Fibroblast of skin of back (primary cell): ENCODE measurements around the gene HIGD2A. TPM values are rescaled to one million over a fixed set of nuclear protein-coding genes. Genes with fewer than 3 reads are reported as not detected.

Experiments used
- DNase-seq: peaks from one replicate; pipeline ENCODE4 v3.0.0-alpha.2; 2013
- polyA plus RNA-seq, 2 experiments: library from polyadenylated mRNA; unstranded; fragments of 120-200 nt; gene quantifications; one replicate each; pipeline ENCODE4 v1.2.1, GENCODE V29; 2013; ENCODE audit not compliant: insufficient read length in 2 of 2

Gene HIGD2A
- polyA plus RNA-seq (2013, experiment 1 of 2; ENCODE audit: insufficient read length), result 72.6 TPM
- 79.1 TPM for polyA plus RNA-seq (2013, experiment 2 of 2; ENCODE audit: insufficient read length)

- peak; percentile 99 for DNase-seq
These were observed at the start of gene HIGD2A, which contains the start of gene NOP16 for GRCh38 chr5:176388444-176389134. Gene HIGD2A (plus strand): TSS chr5:176388751. CDS start chr5:176388820, 69 bp downstream. Gene NOP16 (minus strand): TSS chr5:176388598. CDS start chr5:176388539, 59 bp downstream.

DNA sequence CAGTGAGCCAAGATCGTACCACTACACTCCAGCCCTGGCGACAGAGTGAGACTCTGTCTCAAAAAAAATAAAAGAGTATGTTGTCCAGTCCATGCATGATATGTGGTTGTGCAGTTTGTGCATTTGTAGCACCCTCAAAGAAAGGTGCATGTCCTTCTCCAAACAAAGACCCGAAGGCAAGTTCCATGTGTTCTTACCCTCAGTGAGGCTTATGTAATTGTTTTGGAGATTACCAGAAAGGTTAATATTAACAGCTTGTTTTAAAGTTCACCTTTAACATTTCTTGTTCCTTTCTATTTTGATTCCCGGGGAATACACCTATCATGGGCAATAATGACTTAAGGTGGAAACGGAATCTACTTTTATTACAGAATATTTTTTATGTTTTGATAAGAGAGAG lies 49.2 kb upstream of the HIGD2A start:
- no peak for DNase-seq

GRCh38 chr5:176341325-176342157 lies 47.0 kb upstream of the HIGD2A start:
- no peak for DNase-seq

GRCh38 chr5:176342158-176342483 lies 46.4 kb upstream of the HIGD2A start:
- DNase-seq, result no peak

- no peak for DNase-seq
These were observed 45.6 kb upstream of the HIGD2A start for GRCh38 chr5:176342766-176343458.

- no peak for DNase-seq
These were observed 38.1 kb upstream of the HIGD2A start for GRCh38 chr5:176350416-176350815.

- DNase-seq, result no peak
These were observed 36.3 kb upstream of the HIGD2A start for GRCh38 chr5:176352116-176352878.

DNA sequence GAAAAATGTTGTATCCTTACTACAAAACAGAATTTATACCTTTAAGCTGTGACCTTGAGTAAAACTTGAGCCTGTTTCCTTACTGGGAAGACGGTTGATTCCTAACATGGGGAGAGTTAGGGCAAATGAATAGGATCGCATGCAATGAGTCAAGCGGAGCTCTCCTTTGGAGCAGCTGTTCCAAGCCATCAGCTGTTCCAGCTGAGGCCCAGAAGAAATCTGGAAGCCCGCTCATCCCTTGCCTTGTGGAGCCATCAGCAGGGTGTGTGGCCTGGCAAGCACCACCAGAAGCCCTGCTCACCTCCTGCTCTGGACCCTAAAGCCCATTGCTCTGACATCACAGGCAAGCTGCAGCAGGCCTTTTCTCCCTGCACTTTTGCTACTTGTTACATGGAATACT lies 35.0 kb upstream of the HIGD2A start:
- no peak for DNase-seq

- no peak for DNase-seq
These were observed 33.0 kb upstream of the HIGD2A start for GRCh38 chr5:176355400-176356178.

- DNase-seq, result no peak
These were observed 32.4 kb upstream of the HIGD2A start for GRCh38 chr5:176356179-176356566.

- no peak for DNase-seq
These were observed 28.9 kb upstream of the HIGD2A start for GRCh38 chr5:176359658-176360057.

DNA sequence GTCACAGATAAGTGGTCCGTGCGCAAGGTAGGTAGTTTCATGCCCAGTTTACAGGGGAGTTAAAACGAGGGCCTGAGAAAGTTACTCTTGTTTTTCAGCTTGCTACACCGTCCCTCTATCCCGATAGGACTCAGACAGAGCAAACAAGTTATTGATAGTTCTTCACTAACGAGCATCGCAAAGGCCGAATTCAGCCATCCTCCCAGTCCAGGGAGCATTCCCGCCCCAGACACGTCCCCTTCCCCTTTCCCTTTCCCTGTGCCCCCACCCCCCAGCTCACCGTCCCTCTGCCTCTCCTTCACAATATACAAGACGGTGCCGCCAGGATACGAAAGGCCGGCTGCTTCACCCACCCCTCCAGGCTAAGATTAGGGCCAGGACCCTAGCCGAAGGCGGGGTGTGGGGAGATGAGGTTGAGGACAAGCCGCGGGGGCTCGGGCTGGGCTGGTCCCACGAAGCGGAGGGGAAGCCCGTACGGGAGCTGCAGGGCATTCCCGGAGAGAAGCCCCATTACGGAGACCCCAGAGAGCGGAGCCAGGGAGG lies 27.6 kb upstream of the HIGD2A start:
- DNase-seq, result peak; percentile 11

DNA sequence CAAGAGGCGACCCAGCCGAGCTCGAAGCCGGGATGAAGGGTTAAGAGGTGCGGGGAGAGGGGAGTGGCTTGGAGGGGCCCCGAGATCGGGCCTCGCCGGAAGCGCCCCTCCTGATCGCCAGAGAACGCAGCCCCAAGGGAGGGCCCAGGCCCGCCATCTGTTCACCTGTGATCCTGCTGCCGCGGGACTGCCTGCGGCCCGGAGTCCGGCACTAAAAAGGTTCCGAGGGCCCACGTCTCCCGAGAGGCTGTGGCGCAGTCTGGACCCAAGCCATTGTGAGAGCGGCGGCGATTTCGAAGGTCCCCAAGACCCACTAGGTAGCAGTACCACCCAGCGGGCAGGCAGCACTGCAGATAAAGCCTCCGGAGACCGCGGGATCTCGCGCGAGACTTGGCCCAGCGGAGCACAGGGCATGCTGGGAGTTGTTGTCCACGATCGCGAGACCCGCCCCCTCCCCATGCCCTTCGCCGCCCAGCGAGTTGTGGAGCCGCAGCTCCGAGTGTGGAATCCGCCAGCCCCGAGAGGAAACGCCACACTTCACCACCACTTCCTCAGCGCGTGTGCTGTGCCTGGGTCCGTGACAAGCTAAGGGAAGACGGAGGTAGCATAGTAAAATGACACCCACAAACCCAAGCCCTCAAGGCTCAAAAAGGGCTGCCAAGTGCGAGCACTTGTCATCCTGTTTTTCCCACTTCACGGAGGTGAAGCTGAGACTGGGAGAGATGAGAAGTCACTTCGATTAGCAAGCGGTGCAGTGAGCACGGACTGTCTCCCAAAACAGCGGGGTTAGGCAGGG lies 26.9 kb upstream of the HIGD2A start, which contains the start of gene KIAA1191:
Gene KIAA1191 (minus strand): TSS at position 328 of the 796 bp plus-strand sequence. CDS start 2,256 bp downstream, outside the sequence.
- DNase-seq, result peak; percentile 90

GRCh38 chr5:176362233-176362490 lies 26.4 kb upstream of the HIGD2A start:
- no peak for DNase-seq

DNA sequence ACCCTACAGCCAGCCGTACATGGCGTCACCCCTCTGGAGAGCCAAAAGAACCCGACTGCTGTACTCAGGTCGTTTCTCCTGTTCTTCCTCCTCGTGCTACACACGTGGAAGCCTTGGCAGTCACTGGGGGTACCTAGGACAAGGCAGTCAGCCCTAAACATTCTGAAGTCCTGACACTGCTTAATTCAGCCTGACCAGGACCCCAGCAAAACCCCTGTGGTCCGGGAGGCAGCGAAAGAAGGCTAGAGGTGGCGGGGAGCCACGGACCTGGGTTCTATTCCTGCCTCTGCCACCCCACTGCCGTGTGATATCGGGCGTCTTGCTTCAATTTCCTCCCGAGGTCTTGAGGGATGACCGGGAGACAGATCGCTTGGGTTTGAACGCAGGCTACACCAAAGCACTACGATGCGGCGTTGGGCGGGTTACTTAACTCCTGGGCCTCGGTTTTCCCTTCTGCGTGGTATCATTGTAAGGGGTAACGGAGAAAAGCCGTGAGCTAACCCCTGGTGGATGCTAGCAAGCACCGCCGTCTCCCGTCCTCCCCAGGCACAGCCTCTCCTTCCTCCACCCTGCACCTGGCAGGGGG lies 23.7 kb upstream of the HIGD2A start:
- no peak for DNase-seq

DNA sequence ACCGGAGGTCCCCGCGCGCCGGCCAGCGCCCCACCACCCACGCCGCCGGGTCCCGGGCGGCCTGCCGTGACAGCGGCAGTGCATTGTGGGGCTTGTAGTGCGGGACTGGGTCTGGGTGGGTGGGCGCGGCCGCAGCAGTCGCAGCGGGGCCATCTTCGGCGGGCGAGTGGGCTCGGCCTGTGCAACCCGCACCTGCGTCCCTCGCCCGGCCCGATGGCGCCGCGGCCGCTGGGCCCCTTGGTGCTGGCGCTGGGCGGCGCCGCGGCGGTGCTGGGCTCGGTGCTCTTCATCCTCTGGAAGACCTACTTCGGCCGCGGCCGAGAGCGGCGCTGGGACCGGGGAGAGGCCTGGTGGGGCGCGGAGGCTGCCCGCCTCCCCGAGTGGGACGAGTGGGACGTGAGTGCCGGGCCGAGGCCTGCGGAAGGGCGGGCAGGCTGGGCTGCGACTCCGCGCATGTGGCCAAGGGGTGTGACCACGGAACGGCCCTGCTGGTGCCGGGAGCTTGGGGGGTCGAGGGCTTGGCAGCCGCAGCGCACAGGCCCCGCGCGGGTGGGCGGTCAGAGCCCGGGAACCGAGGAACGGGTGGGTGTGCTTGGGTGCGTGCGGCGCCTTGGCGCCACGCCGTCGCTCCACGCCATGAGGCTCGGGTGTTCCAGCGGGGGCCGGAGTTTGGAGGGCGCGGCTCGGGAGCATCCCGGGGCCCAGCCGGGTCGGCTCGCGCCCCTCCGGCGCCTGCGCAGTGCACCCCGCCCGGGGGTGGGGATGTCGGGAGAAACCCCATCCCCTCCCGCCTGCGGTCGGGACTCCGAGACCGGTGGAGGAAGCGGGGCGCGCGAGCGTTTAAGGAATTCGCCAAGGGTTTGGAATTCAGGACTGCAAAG lies 23.0 kb upstream of the HIGD2A start, which contains the start of gene ARL10:
Gene ARL10 (plus strand): TSS at position 137 of the 881 bp plus-strand sequence. CDS start 77 bp downstream, at position 214.
- peak; percentile 83 for DNase-seq

DNA sequence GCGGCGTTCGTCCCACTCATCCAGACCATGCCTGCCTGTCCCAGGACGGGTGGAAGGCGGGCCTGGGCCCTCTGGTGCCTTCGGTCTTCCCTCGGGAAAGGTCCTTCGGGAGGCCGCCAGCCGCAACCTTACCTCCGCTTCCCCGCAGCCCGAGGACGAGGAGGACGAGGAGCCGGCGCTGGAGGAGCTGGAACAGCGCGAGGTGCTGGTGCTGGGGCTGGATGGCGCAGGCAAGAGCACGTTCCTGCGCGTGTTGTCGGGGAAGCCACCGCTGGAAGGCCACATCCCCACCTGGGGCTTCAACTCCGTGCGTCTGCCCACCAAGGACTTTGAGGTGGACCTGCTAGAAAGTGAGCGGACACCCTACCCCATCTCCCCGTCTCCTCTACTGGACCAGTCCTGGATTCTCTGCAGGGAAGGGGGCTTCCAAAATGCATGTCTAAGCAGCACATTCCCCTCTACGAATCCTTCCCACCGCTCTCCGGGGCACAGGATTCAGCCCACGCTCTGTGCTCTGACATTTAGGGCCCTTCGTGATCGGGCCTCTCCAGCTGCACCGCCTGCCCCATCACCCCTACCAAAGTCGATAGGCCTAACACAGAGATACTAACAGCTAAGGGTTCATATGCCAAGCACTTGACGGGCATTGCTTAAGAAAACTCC lies 22.2 kb upstream of the HIGD2A start:
- DNase-seq, result no peak

- no peak for DNase-seq
These were observed 19.8 kb upstream of the HIGD2A start for GRCh38 chr5:176368726-176369125.
